HCT116 (cell line): ENCODE data around the gene ESPNL. TPM values are rescaled to one million over a fixed set of nuclear protein-coding genes. Genes with fewer than 3 reads are reported as not detected.

ENCODE experiments used
- ATAC-seq: fragments of 200-7000 bp; cut with Tn5 transposase; 2 replicates; pipeline ENCODE4 v1.9.1; 2020; ENCODE audit warnings: mild to moderate bottlenecking, moderate library complexity
- BruUV-seq: library from RNA; stranded (reverse); fragments of 400-500 nt; replicated peaks from 2 replicates; lab custom pipeline; 2021; lab: Mats Ljungman, UMichigan
- CTCF ChIA-PET: fragments of 300-600 bp; sonication (Branson Sonifier 250); formaldehyde crosslinking; loops from one replicate; lab custom pipeline; 2021; ENCODE audit warnings: antibody characterized with exemption; lab: Charles Lee
- POLR2A ChIA-PET: fragments of 300-600, 350-600 bp; sonication (Branson Sonifier 250); formaldehyde crosslinking; loops from one replicate; lab custom pipeline; 2021; ENCODE audit warnings: antibody characterized with exemption; lab: Charles Lee
- RAD21 ChIA-PET, 2 experiments: fragments of 300-600 bp; sonication (Branson Sonifier 250); formaldehyde crosslinking; loops; one replicate each; lab custom pipeline; 2023; ENCODE audit warnings: low total read pairs in 2 of 2; ENCODE audit not compliant: uncharacterized antibody in 2 of 2, unreplicated experiment in 2 of 2, low non-redundant PET in 1 of 2; lab: Charles Lee
- DNase-seq: peaks from one replicate; pipeline ENCODE4 v3.0.0-alpha.2; 2010; ENCODE audit warnings: low read depth, low spot score
- H2AFZ ChIP-seq: fragments of 200-600 bp; shearing (Covaris generic), sonication (generic); 2 replicates; pipeline ENCODE4 v1.6.1; 2017; ENCODE audit warnings: low read depth, mixed run types, mixed read lengths, antibody characterized with exemption, low read length; ENCODE audit not compliant: poor library complexity, severe bottlenecking
- H3K27ac ChIP-seq: 2 replicates; pipeline ENCODE4 v1.5.1; 2012; ENCODE audit warnings: low read depth, low read length
- H3K27me3 ChIP-seq: fragments of 200-600 bp; sonication (generic); 2 replicates; pipeline ENCODE4 v1.6.1; 2016; ENCODE audit warnings: mixed run types, low read length, mixed read lengths; ENCODE audit not compliant: insufficient read depth
- H3K36me3 ChIP-seq, 2 experiments: fragments of 200-500 bp in 1 of 2; fragments of 200-600 bp in 1 of 2; sonication (Bioruptor generic) in 1 of 2; sonication (generic) in 1 of 2; 2 replicates each; pipeline versions ENCODE4 v1.5.1 to v1.6.1; 2014 to 2016; ENCODE audit warnings: low read length in 2 of 2, inconsistent platforms in 1 of 2, mixed read lengths in 1 of 2, mixed run types in 1 of 2; ENCODE audit not compliant: insufficient read depth in 2 of 2, control insufficient read depth in 1 of 2
- H3K4me1 ChIP-seq, 2 experiments: fragments of 200-600 bp in 1 of 2; sonication (generic) in 1 of 2; 2 replicates each; pipeline versions ENCODE4 v1.5.1 to v1.6.1; 2012 to 2017; ENCODE audit warnings: low read length in 2 of 2, inconsistent platforms in 1 of 2, mild to moderate bottlenecking in 1 of 2, mixed read lengths in 1 of 2, mixed run types in 1 of 2, moderate library complexity in 1 of 2; ENCODE audit not compliant: insufficient read depth in 2 of 2, control insufficient read depth in 1 of 2
- H3K4me2 ChIP-seq: fragments of 200-600 bp; sonication (generic); 2 replicates; pipeline ENCODE4 v1.6.1; 2017; ENCODE audit warnings: mixed run types, low read length, mixed read lengths
- H3K4me3 ChIP-seq, 2 experiments: fragments of 200-600 bp in 1 of 2; sonication (generic) in 1 of 2; replicated peaks in 1 of 2; 2 replicates each; pipeline ENCODE4 v1.5.1; 2011 to 2016; ENCODE audit warnings: low read length in 2 of 2, control low read depth in 1 of 2, low read depth in 1 of 2, mild to moderate bottlenecking in 1 of 2, mixed read lengths in 1 of 2, mixed run types in 1 of 2
- H3K79me2 ChIP-seq: fragments of 200-600 bp; sonication (generic); 2 replicates; pipeline ENCODE4 v1.6.1; 2017; ENCODE audit warnings: mild to moderate bottlenecking, mixed run types, low read length, moderate library complexity, mixed read lengths; ENCODE audit not compliant: insufficient read depth
- H3K9ac ChIP-seq: fragments of 200-600 bp; sonication (generic); 2 replicates; pipeline ENCODE4 v1.6.1; 2016; ENCODE audit warnings: low read length, mixed read lengths
- H3K9me2 ChIP-seq: fragments of 200-600 bp; sonication (generic), shearing (Covaris generic); 2 replicates; pipeline ENCODE4 v1.6.1; 2017; ENCODE audit warnings: mixed run types, mild to moderate bottlenecking, moderate library complexity; ENCODE audit not compliant: insufficient read depth
- H3K9me3 ChIP-seq, 2 experiments: fragments of 200-500 bp in 1 of 2; fragments of 200-600 bp in 1 of 2; sonication (Bioruptor generic) in 1 of 2; sonication (generic) in 1 of 2; 2 replicates each; pipeline ENCODE4 v1.6.1; 2014 to 2017; ENCODE audit warnings: low read length in 2 of 2, mixed read lengths in 2 of 2, inconsistent platforms in 1 of 2, low read depth in 1 of 2, mild to moderate bottlenecking in 1 of 2, mixed run types in 1 of 2, moderate library complexity in 1 of 2; ENCODE audit not compliant: control insufficient read depth in 1 of 2, insufficient read depth in 1 of 2
- H4K20me1 ChIP-seq: fragments of 200-600 bp; sonication (generic), shearing (Covaris generic); 2 replicates; pipeline ENCODE4 v1.6.1; 2017; ENCODE audit warnings: mixed run types, mild to moderate bottlenecking, moderate library complexity; ENCODE audit not compliant: insufficient read depth
- ATF3 ChIP-seq: IDR thresholded peaks from 2 replicates; pipeline ENCODE4 v1.6.1; 2012
- CBX3 ChIP-seq: IDR thresholded peaks from 2 replicates; pipeline ENCODE4 v1.6.1; 2012; ENCODE audit warnings: low read depth
- CEBPB ChIP-seq: IDR thresholded peaks from 2 replicates; pipeline ENCODE4 v1.6.1; 2012; ENCODE audit warnings: low read depth
- CTCF ChIP-seq, 3 experiments: fragments of 200-600 bp in 1 of 3; sonication (generic) in 1 of 3; IDR thresholded peaks in 2 of 3; conservative IDR thresholded peaks in 1 of 3; 2 replicates each; pipeline ENCODE4 v1.5.1; 2012 to 2017; ENCODE audit warnings: low read depth in 2 of 3, low read length in 2 of 3, antibody characterized with exemption in 1 of 3, borderline replicate concordance in 1 of 3, control low read depth in 1 of 3, mild to moderate bottlenecking in 1 of 3, mixed read lengths in 1 of 3, mixed run types in 1 of 3, moderate library complexity in 1 of 3; ENCODE audit not compliant: insufficient read depth in 1 of 3
- EGR1 ChIP-seq: IDR thresholded peaks from 2 replicates; pipeline ENCODE4 v1.6.1; 2012; ENCODE audit warnings: low read depth
- ELF1 ChIP-seq: IDR thresholded peaks from 2 replicates; pipeline ENCODE4 v1.6.1; 2012; ENCODE audit warnings: low read depth, borderline replicate concordance
- EZH2phosphoT487 ChIP-seq: fragments of 200-600 bp; IDR thresholded peaks from 2 replicates; pipeline ENCODE4 v1.6.1; 2018; ENCODE audit warnings: antibody characterized with exemption, borderline replicate concordance
- FOSL1 ChIP-seq: IDR thresholded peaks from 2 replicates; pipeline ENCODE4 v1.6.1; 2012; ENCODE audit warnings: low read depth
- RAD21 ChIP-seq: IDR thresholded peaks from 2 replicates; pipeline ENCODE4 v1.6.1; 2012; ENCODE audit warnings: low read depth, mild to moderate bottlenecking
- REST ChIP-seq: IDR thresholded peaks from 2 replicates; pipeline ENCODE4 v1.6.1; 2012; ENCODE audit warnings: low read depth
- SIN3A ChIP-seq: IDR thresholded peaks from 2 replicates; pipeline ENCODE4 v1.6.1; 2012; ENCODE audit warnings: low read depth
- SP1 ChIP-seq: IDR thresholded peaks from 2 replicates; pipeline ENCODE4 v1.6.1; 2012; ENCODE audit warnings: low read depth
- SRF ChIP-seq: IDR thresholded peaks from 2 replicates; pipeline ENCODE4 v1.6.1; 2012; ENCODE audit warnings: low read depth
- intact Hi-C: fragments of 100-400 bp; cut with micrococcal nuclease; formaldehyde crosslinking; loops from 2 replicates; pipeline ENCODE4 v1.10.0; 2022
- total RNA-seq: library from RNA; stranded (reverse); gene quantifications from one replicate; pipeline ENCODE4 v1.2.1, GENCODE V29; 2021; ENCODE audit not compliant: unreplicated experiment
- TF ChIP-seq, protein P1 (sequence below): IDR thresholded peaks from 2 replicates; pipeline ENCODE4 v1.6.1; 2012
- TF ChIP-seq, protein P2 (sequence below): IDR thresholded peaks from 2 replicates; pipeline ENCODE4 v1.6.1; 2011; ENCODE audit warnings: mild to moderate bottlenecking, low read length, moderate library complexity; ENCODE audit not compliant: insufficient replicate concordance; ENCODE audit errors: extremely low read depth

ESPNL gene
- total RNA-seq, 1 experiment from 2014 or later = 0.22 TPM

- no peaks in the 10 kb centered on the region for H3K9me3 ChIP-seq
- TF ChIP-seq SRF = no peak
- no peak for TF ChIP-seq CEBPB
- no peak for TF ChIP-seq SP1
- no peak for TF ChIP-seq REST
- TF ChIP-seq ATF3 = no peak
- TF ChIP-seq CTCF (IDR thresholded peaks at IDR 0.05 in 2 of 3, conservative IDR thresholded peaks at IDR 0.05 in 1 of 3; ENCODE audit: borderline replicate concordance in 1 of 3, insufficient read depth in 1 of 3, low read depth in 2 of 3, low read length in 2 of 3) = no peak
- no peak for TF ChIP-seq FOSL1
- TF ChIP-seq, protein P1, sequence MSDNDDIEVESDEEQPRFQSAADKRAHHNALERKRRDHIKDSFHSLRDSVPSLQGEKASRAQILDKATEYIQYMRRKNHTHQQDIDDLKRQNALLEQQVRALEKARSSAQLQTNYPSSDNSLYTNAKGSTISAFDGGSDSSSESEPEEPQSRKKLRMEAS = no peak
- TF ChIP-seq SIN3A = no peak
- TF ChIP-seq, protein P2, sequence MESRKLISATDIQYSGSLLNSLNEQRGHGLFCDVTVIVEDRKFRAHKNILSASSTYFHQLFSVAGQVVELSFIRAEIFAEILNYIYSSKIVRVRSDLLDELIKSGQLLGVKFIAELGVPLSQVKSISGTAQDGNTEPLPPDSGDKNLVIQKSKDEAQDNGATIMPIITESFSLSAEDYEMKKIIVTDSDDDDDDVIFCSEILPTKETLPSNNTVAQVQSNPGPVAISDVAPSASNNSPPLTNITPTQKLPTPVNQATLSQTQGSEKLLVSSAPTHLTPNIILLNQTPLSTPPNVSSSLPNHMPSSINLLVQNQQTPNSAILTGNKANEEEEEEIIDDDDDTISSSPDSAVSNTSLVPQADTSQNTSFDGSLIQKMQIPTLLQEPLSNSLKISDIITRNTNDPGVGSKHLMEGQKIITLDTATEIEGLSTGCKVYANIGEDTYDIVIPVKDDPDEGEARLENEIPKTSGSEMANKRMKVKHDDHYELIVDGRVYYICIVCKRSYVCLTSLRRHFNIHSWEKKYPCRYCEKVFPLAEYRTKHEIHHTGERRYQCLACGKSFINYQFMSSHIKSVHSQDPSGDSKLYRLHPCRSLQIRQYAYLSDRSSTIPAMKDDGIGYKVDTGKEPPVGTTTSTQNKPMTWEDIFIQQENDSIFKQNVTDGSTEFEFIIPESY = no peak
- no peak for TF ChIP-seq EZH2phosphoT487
- TF ChIP-seq RAD21 = no peak
- no peak for TF ChIP-seq EGR1
- TF ChIP-seq CBX3 = no peak
- TF ChIP-seq ELF1 = no peak
- H3K79me2 ChIP-seq = no peaks in the 10 kb centered on the region
- no peak overlapping the region for H3K9ac ChIP-seq
- H3K9me2 ChIP-seq = no peaks in the 10 kb centered on the region
- CTCF ChIA-PET = no interaction called here
- RAD21 ChIA-PET = no interaction called here
- DNase-seq (no peak), ATAC-seq (no peak)
- BruUV-seq = no TSS peak
- H3K36me3 ChIP-seq = peaks cover 21 to 55% of the 10 kb centered on the region in 2 experiments
- no peak overlapping the region for H2AFZ ChIP-seq
- H3K27ac ChIP-seq = no peak overlapping the region
- no peak overlapping the region for H3K4me2 ChIP-seq
- H3K4me1 ChIP-seq = 0 out of 4 replicates have a peak, but pooled peaks cover 0 to 2% of the 10 kb centered on the region in 2 experiments
- no peaks in the 10 kb centered on the region for H3K27me3 ChIP-seq
- H4K20me1 ChIP-seq = 0 out of 2 replicates have a peak, but pooled peaks cover 9% of the 10 kb centered on the region
- H3K4me3 ChIP-seq = no peak overlapping the region
- POLR2A ChIA-PET = no interaction called here
- intact Hi-C loops = no loop called here
Observed at GRCh38 chr2:238174291-238174690, 74.2 kb downstream of the ESPNL start.
